GM12875 (cell line): Measurements from ENCODE around the gene TLR4.

Experiments
- H3K4me3 ChIP-seq: one replicate; pipeline ENCODE4 v1.5.1; 2011; ENCODE audit warnings: low read depth, low read length, control low read depth
- CTCF ChIP-seq: IDR thresholded peaks from 2 replicates; pipeline ENCODE4 v1.5.1; 2011; ENCODE audit warnings: low read depth, mild to moderate bottlenecking, control low read depth, inconsistent platforms, low read length, moderate library complexity, borderline replicate concordance; ENCODE audit not compliant: insufficient read depth

The TLR4 gene

GRCh38 chr9:117752894-117753293 is 48.7 kb downstream of the TLR4 start:
- TF ChIP-seq CTCF = no peak
- no peak overlapping the region for H3K4me3 ChIP-seq

- no peak overlapping the region for H3K4me3 ChIP-seq
- no peak for TF ChIP-seq CTCF
Measured at GRCh38 chr9:117757561-117758190, 53.5 kb downstream of the TLR4 start.

GRCh38 chr9:117763314-117763713 is 59.1 kb downstream of the TLR4 start:
- TF ChIP-seq CTCF = no peak
- H3K4me3 ChIP-seq = no peak overlapping the region

GRCh38 chr9:117768750-117769395 is 64.7 kb downstream of the TLR4 start:
- no peak overlapping the region for H3K4me3 ChIP-seq
- no peak for TF ChIP-seq CTCF

GRCh38 chr9:117771136-117771535 is 66.9 kb downstream of the TLR4 start:
- no peak for TF ChIP-seq CTCF
- H3K4me3 ChIP-seq = no peak overlapping the region

GRCh38 chr9:117772960-117773359 is 68.8 kb downstream of the TLR4 start:
- no peak overlapping the region for H3K4me3 ChIP-seq
- TF ChIP-seq CTCF = no peak
